ENCODE results near the gene ZCCHC2. TPM values are rescaled to one million over a fixed set of nuclear protein-coding genes. Genes with fewer than 3 reads are reported as not detected.

ZCCHC2 gene
- total and polyA plus RNA-seq, 2 of the 13 experiments (the other 11 are each of a cell fraction or from before 2014, with no cell fraction given) = 62.5 to 76.1 TPM

- TF ChIP-seq AHDC1 (CRISPR knock-in tag; IDR thresholded peaks at IDR 0.05; ENCODE audit: borderline replicate concordance) (peak; percentile 61; the same call in 1 of the 2 replicates), ZMAT5 (CRISPR knock-in tag; IDR thresholded peaks at IDR 0.05; ENCODE audit: borderline replicate concordance, low read depth) (no peak), ZNF33B (CRISPR knock-in tag; IDR thresholded peaks at IDR 0.05) (no peak), ZFP36L1 (CRISPR knock-in tag; IDR thresholded peaks at IDR 0.05) (no peak), TMF1 (CRISPR knock-in tag; IDR thresholded peaks at IDR 0.05; ENCODE audit: low read depth) (no peak), SOX13 (IDR thresholded peaks at IDR 0.05) (no peak), SOX13 (CRISPR knock-in tag; conservative IDR thresholded peaks at IDR 0.05 in 1 of 2, IDR thresholded peaks at IDR 0.05 in 1 of 2) (peak in 1 of 2 experiments; percentile 50; a peak in 1 of 4 replicates), ZNF737 (CRISPR knock-in tag; IDR thresholded peaks at IDR 0.05; ENCODE audit: borderline replicate concordance) (no peak), ZNF780A (CRISPR knock-in tag; IDR thresholded peaks at IDR 0.05) (no peak), HINFP (CRISPR knock-in tag; IDR thresholded peaks at IDR 0.05; ENCODE audit: low read depth) (no peak), CENPT (CRISPR knock-in tag; IDR thresholded peaks at IDR 0.05; ENCODE audit: low read depth) (no peak), ZBTB26 (CRISPR knock-in tag; IDR thresholded peaks at IDR 0.05; ENCODE audit: borderline replicate concordance) (no peak), LRRFIP1 (CRISPR knock-in tag; conservative IDR thresholded peaks at IDR 0.05) (no peak), FOXP1 (IDR thresholded peaks at IDR 0.05) (no peak), FOXP1 (CRISPR knock-in tag; IDR thresholded peaks at IDR 0.05) (0 out of 2 replicates have a peak, but pooled peaks have one; percentile 7), MLX (CRISPR knock-in tag; IDR thresholded peaks at IDR 0.05) (no peak), ZNF644 (CRISPR knock-in tag; IDR thresholded peaks at IDR 0.05; ENCODE audit: low read depth) (no peak; the same call in 1 of the 2 replicates), ZNF317 (CRISPR knock-in tag; IDR thresholded peaks at IDR 0.05) (no peak)
These were observed 21.7 kb upstream of the ZCCHC2 start (continued) for GRCh38 chr18:62500966-62501591.
